Mucosa of rectum (tissue), 2 donors: ENCODE measurements around the gene DHX9.

Experiments
- H3K27ac ChIP-seq, 2 donors: one replicate each; pipeline ENCODE4 v1.7.0; 2013; ENCODE audit warnings: inconsistent platforms in 2 of 2, low read depth in 2 of 2, low read length in 2 of 2
- H3K27me3 ChIP-seq, 2 donors: one replicate each; pipeline ENCODE4 v1.7.0; 2013; ENCODE audit warnings: low read length in 2 of 2; ENCODE audit not compliant: control insufficient read depth in 2 of 2, insufficient read depth in 2 of 2
- H3K36me3 ChIP-seq, 2 donors: one replicate each; pipeline ENCODE4 v1.7.0; 2013; ENCODE audit warnings: low read length in 2 of 2; ENCODE audit not compliant: control insufficient read depth in 2 of 2, insufficient read depth in 2 of 2
- H3K4me1 ChIP-seq, 2 donors: one replicate each; pipeline ENCODE4 v1.7.0; 2013; ENCODE audit warnings: low read length in 2 of 2, mild to moderate bottlenecking in 1 of 2; ENCODE audit not compliant: control insufficient read depth in 2 of 2, insufficient read depth in 2 of 2
- H3K4me3 ChIP-seq, 2 donors: one replicate each; pipeline ENCODE4 v1.7.0; 2013; ENCODE audit warnings: low read length in 2 of 2
- H3K9ac ChIP-seq, 2 donors: one replicate each; pipeline ENCODE4 v1.7.0; 2013; ENCODE audit warnings: low read length in 2 of 2, low read depth in 1 of 2, mild to moderate bottlenecking in 1 of 2
- H3K9me3 ChIP-seq, 2 donors: one replicate each; pipeline ENCODE4 v1.7.0; 2013; ENCODE audit warnings: low read length in 2 of 2; ENCODE audit not compliant: control insufficient read depth in 2 of 2
- donor health status: healthy.
- donor health status: Normal muscosa, but diverticular disease.

DHX9 gene

GRCh38 chr1:182860658-182861057, 21.5 kb downstream of the DHX9 start:
- no peaks in the 10 kb centered on the region for H3K9me3 ChIP-seq
- no peak overlapping the region for H3K27ac ChIP-seq
- H3K36me3 ChIP-seq, result peaks cover 84 to 91% of the 10 kb centered on the region in 2 donors
- no peaks in the 10 kb centered on the region for H3K4me1 ChIP-seq
- H3K9ac ChIP-seq, result no peak overlapping the region
- no peak overlapping the region for H3K4me3 ChIP-seq
- H3K27me3 ChIP-seq, result no peaks in the 10 kb centered on the region

GRCh38 chr1:182861994-182862393, 22.8 kb downstream of the DHX9 start:
- H3K27ac ChIP-seq, result no peak overlapping the region
- peaks cover 87 to 92% of the 10 kb centered on the region in 2 donors for H3K36me3 ChIP-seq
- H3K4me1 ChIP-seq, result no peaks in the 10 kb centered on the region
- H3K9me3 ChIP-seq, result no peaks in the 10 kb centered on the region
- H3K9ac ChIP-seq, result no peak overlapping the region
- H3K4me3 ChIP-seq, result no peak overlapping the region
- H3K27me3 ChIP-seq, result no peaks in the 10 kb centered on the region

- Histone ChIP-seq H3K9me3 (no peaks in the 10 kb centered on the region), H3K4me3 (no peak overlapping the region), H3K4me1 (no peaks in the 10 kb centered on the region), H3K36me3 (peaks cover 86 to 92% of the 10 kb centered on the region in 2 donors), H3K27ac (no peak overlapping the region), H3K27me3 (no peaks in the 10 kb centered on the region), H3K9ac (no peak overlapping the region)
These were observed 23.7 kb downstream of the DHX9 start for GRCh38 chr1:182862827-182863226.

- no peak overlapping the region for H3K27ac ChIP-seq
- H3K36me3 ChIP-seq, result peaks cover 84 to 89% of the 10 kb centered on the region in 2 donors
These were observed 24.8 kb downstream of the DHX9 start for GRCh38 chr1:182863940-182864339.

GRCh38 chr1:182867861-182868260, 28.7 kb downstream of the DHX9 start:
- H3K4me1 ChIP-seq, result no peaks in the 10 kb centered on the region
- H3K4me3 ChIP-seq, result no peak overlapping the region
- H3K9ac ChIP-seq, result no peak overlapping the region
- no peak overlapping the region for H3K27ac ChIP-seq
- no peaks in the 10 kb centered on the region for H3K9me3 ChIP-seq
- H3K36me3 ChIP-seq, result peaks cover 72 to 86% of the 10 kb centered on the region in 2 donors
- H3K27me3 ChIP-seq, result no peaks in the 10 kb centered on the region

More at GRCh38 chr1:182863940-182864339, 24.8 kb downstream of the DHX9 start:
- Histone ChIP-seq H3K27me3 (no peaks in the 10 kb centered on the region), H3K4me1 (no peaks in the 10 kb centered on the region), H3K9ac (no peak overlapping the region), H3K4me3 (no peak overlapping the region), H3K9me3 (no peaks in the 10 kb centered on the region)

GRCh38 chr1:182869241-182869666, 30.1 kb downstream of the DHX9 start:
- Histone ChIP-seq H3K4me1 (no peaks in the 10 kb centered on the region), H3K27me3 (no peaks in the 10 kb centered on the region), H3K36me3 (peaks cover 80 to 91% of the 10 kb centered on the region in 2 donors), H3K9me3 (no peaks in the 10 kb centered on the region), H3K27ac (no peak overlapping the region), H3K9ac (no peak overlapping the region), H3K4me3 (no peak overlapping the region)

- H3K9me3 ChIP-seq, result no peaks in the 10 kb centered on the region
- no peaks in the 10 kb centered on the region for H3K27me3 ChIP-seq
- no peak overlapping the region for H3K9ac ChIP-seq
- peaks cover 80 to 90% of the 10 kb centered on the region in 2 donors for H3K36me3 ChIP-seq
- no peaks in the 10 kb centered on the region for H3K4me1 ChIP-seq
- no peak overlapping the region for H3K27ac ChIP-seq
- no peak overlapping the region for H3K4me3 ChIP-seq
These were observed 33.7 kb downstream of the DHX9 start for GRCh38 chr1:182872881-182873280.

- no peaks in the 10 kb centered on the region for H3K27me3 ChIP-seq
- no peak overlapping the region for H3K9ac ChIP-seq
- no peak overlapping the region for H3K27ac ChIP-seq
- peaks cover 85 to 95% of the 10 kb centered on the region in 2 donors for H3K36me3 ChIP-seq
- H3K9me3 ChIP-seq, result no peaks in the 10 kb centered on the region
- no peaks in the 10 kb centered on the region for H3K4me1 ChIP-seq
- H3K4me3 ChIP-seq, result no peak overlapping the region
These were observed 36.7 kb downstream of the DHX9 start for GRCh38 chr1:182875889-182876288.

GRCh38 chr1:182877331-182877730, 38.2 kb downstream of the DHX9 start:
- peaks cover 96 to 98% of the 10 kb centered on the region in 2 donors for H3K36me3 ChIP-seq

GRCh38 chr1:182877842-182878241, 38.7 kb downstream of the DHX9 start:
- H3K9me3 ChIP-seq, result no peaks in the 10 kb centered on the region
- no peaks in the 10 kb centered on the region for H3K27me3 ChIP-seq
- H3K4me1 ChIP-seq, result no peaks in the 10 kb centered on the region
- H3K27ac ChIP-seq, result no peak overlapping the region
- no peak overlapping the region for H3K4me3 ChIP-seq
- no peak overlapping the region for H3K9ac ChIP-seq
- H3K36me3 ChIP-seq, result peaks cover 91 to 95% of the 10 kb centered on the region in 2 donors

More at GRCh38 chr1:182877331-182877730, 38.2 kb downstream of the DHX9 start:
- no peak overlapping the region for H3K9ac ChIP-seq
- H3K27ac ChIP-seq, result no peak overlapping the region
- no peak overlapping the region for H3K4me3 ChIP-seq
- H3K4me1 ChIP-seq, result no peaks in the 10 kb centered on the region
- H3K9me3 ChIP-seq, result no peaks in the 10 kb centered on the region
- H3K27me3 ChIP-seq, result no peaks in the 10 kb centered on the region

GRCh38 chr1:182884872-182885271, 45.7 kb downstream of the DHX9 start:
- Histone ChIP-seq H3K4me3 (no peak overlapping the region), H3K4me1 (no peaks in the 10 kb centered on the region), H3K27ac (no peak overlapping the region), H3K9ac (no peak overlapping the region), H3K27me3 (no peaks in the 10 kb centered on the region), H3K36me3 (peaks cover 80 to 83% of the 10 kb centered on the region in 2 donors), H3K9me3 (no peaks in the 10 kb centered on the region)
